HG03280 (cell line): Measurements from ENCODE around the gene GALNT10.
"Not testable (repeated sequence)": the region's sequence is repeated elsewhere in the genome, so short reads cannot be mapped to it uniquely, and the experiment has no call there.

Source experiments
- ATAC-seq: cut with Tn5 transposase; IDR thresholded peaks from one replicate; pipeline ENCODE4 v1.9.1; 2021; ENCODE audit warnings: mild to moderate bottlenecking, moderate library complexity; ENCODE audit not compliant: unreplicated experiment

The GALNT10 gene

GRCh38 chr5:154190595-154191304 is at the start of gene GALNT10:
Gene GALNT10, plus strand, starts transcription at chr5:154190733. Its CDS starts 134 bp downstream, at chr5:154190867.
- ATAC-seq: peak; percentile 78

- no peak for ATAC-seq
These were observed 48.8 kb upstream of the GALNT10 start for GRCh38 chr5:154141745-154142221.

DNA sequence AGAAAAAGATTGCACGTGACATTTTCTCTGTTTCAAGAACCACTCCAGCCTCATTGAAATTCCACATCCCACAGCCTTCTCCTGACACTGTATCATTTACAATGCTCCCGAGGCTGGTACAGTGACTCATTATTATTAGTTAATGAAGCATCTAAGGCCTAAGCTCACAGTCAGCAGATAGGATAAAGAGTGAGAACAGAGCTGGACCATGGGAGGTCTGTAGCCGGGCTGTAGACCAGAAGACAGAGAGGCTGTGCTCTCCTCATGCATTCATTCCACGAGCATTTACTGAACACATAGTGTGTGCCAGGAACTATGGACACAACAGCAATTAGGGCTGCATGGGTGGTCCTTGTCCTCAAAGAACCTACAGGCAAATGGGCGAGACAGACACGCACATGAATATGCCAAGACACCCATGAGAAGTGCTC is 47.3 kb upstream of the GALNT10 start:
- ATAC-seq: no peak

DNA sequence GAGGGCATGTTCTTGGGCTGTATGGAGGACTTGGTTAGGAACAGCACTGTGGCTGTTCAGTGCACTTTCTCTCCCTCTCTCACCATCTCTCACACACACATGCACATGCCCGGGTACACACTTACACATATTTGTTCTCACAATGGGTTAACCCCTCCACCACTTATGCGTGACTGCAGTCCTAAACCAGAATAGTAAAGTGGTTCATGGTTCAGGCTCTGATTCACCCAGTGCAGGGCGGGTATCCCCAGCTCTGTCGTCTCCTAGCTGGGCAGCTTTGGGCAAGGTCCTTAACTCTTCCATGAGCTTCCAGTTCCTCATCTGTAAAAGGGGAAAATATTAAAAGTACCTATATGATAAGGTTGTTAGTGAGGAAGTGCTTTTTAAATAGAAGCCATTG is 45.3 kb upstream of the GALNT10 start:
- ATAC-seq: no peak

DNA sequence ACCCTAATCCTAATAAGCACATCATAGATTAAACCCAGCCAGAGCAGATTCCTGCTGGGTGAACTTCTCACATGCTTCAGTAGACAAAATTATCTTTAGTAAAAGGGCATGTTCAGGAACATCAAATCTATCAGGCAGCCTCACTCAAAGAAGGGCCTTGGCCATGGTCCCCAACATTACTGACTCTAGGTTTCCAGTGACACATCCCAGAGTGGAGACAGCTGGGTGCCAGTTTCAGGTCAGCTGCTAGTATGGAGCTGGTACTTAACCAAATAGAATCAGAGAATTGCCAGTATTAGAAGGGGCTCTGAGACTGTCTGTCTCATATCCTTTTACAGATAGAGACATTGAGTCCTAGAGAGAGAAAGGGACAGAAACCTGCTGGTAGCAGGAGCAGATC is 44.1 kb upstream of the GALNT10 start:
- ATAC-seq: no peak

DNA sequence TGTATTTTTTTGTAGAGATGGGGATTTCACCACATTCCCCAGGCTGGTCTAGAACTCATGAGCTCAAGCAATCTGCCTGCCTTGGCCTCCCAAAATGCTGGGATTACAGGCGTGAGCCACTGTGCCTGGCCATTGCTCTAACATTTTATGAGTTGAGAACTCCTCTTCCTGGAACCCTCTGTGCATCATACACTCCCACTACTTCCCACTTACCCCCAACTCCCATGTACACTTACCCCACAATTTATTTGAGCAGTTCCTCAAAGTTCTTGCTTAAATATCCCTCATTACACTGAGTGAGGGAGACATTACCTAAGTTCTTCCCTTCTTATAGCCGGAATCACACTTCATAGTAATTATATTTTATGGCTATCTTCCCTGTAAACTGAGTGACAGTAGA is 42.9 kb upstream of the GALNT10 start:
- ATAC-seq: no peak

DNA sequence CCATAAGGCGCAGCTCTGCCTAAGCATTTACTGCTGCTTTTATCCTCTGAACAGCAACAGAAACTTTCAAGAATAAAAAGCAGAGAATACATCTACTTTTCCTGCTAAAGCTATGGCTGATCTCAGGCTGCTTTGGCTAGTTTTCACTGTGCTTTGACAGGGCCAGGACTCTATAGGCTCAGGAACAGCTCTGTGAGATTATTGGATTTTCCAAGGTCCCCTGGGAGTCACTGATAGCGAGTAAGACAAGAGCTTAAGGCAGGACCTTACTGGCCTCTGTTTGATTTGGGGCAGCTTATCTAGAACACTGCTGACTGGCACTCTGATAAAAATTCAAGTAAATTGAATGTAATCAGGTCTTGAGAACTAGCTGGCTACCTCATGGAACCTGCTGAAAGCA is 40.1 kb upstream of the GALNT10 start:
- ATAC-seq: not testable (repeated sequence)

GRCh38 chr5:154157483-154158378 is 32.8 kb upstream of the GALNT10 start:
- ATAC-seq: no peak

DNA sequence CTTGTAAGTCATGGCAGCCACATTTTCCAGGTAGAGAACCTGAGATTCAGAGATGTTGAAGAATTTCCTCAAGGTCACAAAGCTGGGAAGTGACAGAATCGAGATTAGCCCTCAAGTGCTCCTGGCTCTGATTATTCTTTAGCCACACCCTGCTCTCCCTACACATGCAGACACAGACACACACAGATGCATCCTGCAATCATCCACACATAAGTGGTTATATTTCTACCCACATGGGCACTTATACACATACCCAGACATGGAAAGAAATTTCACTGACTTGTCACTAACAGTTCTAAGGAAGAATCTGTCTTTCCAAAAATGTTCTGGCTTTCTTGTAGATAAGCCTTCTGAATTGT is 32.2 kb upstream of the GALNT10 start:
- ATAC-seq: no peak

GRCh38 chr5:154159343-154159742 is 31.2 kb upstream of the GALNT10 start:
- ATAC-seq: no peak

- ATAC-seq: no peak
These were observed 27.9 kb upstream of the GALNT10 start for GRCh38 chr5:154162539-154163151.

DNA sequence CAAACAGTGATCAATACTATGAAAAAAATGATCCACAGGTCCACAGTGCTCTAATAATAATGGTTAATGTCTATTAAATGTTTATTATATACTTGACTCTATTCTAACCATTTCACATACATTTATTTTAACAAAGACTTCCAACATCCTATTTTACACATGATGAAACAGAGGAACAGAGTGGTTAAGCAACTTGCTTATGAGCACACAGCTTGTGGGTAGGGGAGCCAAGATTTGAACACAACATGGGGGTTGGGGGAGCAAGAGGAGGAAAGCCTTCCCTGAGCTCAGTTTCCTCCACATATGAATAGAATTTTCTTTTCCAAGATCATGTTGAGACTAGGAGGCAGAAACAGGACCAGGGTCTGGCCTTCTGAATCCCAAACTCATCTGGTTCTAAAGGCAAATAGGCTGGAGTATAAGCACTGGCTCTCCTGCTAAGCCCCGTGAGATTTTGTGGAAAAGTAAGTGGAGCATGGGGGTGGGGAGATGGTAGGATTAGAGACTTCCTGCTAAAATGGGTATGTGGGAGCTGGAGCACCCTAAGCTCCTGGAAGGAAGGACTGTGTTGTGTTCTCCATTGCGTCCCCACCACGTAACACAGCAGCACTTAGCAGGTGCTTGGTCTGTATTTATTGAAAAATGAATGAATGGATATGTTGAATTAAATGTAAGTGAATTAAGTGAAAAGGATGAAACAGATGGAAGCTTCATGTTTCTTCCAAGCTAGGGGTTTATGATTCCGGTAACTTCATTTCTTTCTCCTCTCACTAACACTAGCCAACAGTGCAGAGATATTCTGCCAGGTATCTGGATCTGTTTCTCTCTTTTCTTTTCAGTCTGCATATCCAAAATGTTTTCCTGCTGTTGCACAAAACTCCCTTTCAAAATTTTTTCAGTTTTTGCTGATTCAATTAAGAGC is 26.9 kb upstream of the GALNT10 start:
- no peak for ATAC-seq

- no peak for ATAC-seq
These were observed 26.3 kb upstream of the GALNT10 start for GRCh38 chr5:154164249-154164581.

DNA sequence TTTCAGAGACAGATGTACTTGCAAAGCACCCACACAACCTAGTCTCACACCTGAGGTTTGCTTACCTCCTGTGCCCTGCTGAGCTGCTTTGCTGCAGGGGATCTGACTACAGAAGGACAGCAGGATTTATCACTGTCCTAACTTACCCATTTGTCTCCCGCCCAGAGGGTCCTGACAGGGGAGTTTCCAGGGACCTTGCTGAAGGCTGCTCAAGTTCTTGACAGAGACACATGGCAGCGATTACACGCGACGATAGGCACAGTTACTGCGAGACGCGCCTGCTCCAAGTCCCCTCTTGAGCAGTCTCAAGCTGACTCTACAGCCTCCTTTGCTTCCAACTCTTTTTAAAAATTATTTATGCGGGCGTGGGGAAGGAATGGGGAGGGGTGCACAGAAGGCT is 24.6 kb upstream of the GALNT10 start:
- ATAC-seq: no peak

DNA sequence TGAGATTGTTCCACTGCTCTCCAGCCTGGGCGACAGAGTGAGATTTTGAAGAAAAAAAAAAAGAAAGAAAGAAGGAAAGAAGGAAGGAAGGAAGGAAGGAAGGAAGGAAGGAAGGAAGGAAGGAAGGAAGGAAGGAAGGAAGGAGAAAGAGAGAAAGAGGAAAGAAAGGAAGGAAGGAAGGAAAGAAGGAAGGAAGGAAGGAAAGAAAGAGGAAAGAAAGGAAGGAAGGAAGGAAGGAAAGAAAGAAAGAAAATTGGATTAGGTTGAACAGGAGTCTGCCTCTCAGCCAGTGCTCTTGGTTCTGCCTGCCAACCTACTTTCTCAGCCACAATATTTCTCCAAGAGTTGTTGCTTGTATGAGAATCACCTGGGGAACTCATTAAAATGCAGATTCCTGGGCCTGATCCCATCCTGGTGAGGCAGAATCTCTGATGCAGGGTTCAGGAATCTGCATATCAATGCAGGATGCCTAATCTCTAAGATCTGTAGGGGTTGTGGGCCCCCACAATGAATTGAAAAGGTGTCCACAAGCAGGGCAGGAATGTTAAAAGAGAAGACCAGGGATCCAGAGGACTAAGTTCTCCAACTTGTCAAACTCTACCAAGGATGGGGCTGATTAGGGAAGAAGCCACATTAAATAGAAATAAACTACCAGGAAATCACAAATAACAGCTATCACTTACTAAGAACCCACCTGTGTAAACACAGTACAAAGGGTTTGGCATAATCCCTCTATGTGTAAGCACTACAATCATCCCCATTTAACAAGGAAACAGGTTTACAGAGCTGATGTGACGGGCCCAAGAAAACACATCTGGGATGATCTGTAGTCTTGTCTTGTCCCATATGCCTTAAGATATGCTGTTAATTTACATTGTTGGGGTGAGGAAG is 23.4 kb upstream of the GALNT10 start:
- no peak for ATAC-seq

GRCh38 chr5:154168395-154168794 is 22.1 kb upstream of the GALNT10 start:
- no peak for ATAC-seq

DNA sequence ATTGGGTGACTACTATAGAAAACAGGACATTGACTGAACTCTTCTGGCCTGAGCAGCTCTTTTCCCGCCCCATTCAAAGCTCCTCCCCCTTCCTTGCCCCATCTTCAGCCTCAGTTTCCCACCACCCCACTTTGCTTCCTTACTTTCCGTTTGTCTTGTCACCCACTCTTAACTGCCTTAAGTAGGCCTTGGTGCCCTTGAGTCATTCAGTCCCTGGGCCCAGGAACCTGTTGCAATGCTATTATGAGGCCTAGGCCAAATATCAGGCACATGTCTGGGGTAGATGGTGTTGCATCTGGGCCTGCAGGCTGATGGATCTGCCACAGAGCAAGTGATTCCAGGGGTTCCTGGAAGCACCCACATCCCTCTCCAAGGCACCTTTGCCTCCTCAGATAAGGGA is 17.7 kb upstream of the GALNT10 start:
- ATAC-seq: no peak

GRCh38 chr5:154174091-154174490 is 16.4 kb upstream of the GALNT10 start:
- no peak for ATAC-seq

GRCh38 chr5:154176181-154176580 is 14.4 kb upstream of the GALNT10 start:
- ATAC-seq: no peak

DNA sequence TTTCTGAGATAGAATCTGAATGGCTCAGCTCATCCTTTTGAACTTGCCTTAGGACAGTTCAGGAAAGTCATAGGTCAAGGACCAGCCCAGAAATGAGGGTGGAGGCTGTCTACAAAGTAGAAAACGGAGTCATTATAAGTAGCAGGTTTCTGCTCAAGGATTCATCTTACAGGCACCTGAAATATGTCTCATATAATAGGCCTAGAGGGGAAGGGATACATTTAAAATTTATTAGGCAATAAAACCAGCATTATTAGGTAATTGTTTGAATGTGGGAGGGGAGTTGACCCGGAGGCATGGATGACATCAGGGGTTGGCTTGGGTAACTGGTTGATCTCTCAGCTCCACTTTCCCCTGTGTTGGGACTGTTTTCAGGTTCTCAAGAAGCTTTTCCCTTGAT is 11.9 kb upstream of the GALNT10 start:
- no peak for ATAC-seq
